ENCODE data around the gene RBMXL3. TPM values are rescaled to one million over a fixed set of nuclear protein-coding genes. Genes with fewer than 3 reads are reported as not detected.
"Not testable (repeated sequence)": the region's sequence is repeated elsewhere in the genome, so short reads cannot be mapped to it uniquely, and the experiment has no call there.

RBMXL3 gene
- total and polyA plus RNA-seq, 8 donors = not detected

DNA sequence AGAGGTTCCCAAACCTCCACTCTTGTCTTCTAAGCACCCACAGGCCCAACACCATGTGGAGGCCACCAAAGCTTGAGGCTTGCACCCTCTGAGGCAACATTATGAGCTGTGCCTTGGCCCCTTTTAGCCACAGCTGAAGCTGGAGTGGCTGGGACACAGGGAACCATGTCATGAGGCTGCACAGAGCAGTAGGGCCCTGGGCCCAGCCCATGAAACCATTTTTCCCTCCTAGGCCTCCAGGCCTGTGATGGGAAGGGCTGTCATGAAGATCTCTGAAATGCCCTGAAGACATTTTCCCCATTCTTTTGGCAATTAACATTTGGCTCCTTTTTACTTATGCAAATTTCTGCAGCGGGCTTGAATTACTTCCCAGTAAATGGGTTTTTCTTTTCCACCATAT lies 14.8 kb downstream of the RBMXL3 start:
- Histone ChIP-seq H3K27me3 (no peaks in the 10 kb centered on the region), H3K4me3 (no peak overlapping the region), H3K4me1 (no peaks in the 10 kb centered on the region), H3K36me3 (no peaks in the 10 kb centered on the region), H3K9me3 (peaks cover 0 to 26% (median 14%) of the 10 kb centered on the region in 4 donors), H3K27ac (no peak overlapping the region)
- no peak for DNase-seq
- no peak for TF ChIP-seq CTCF (IDR thresholded peaks at IDR 0.05)
- no peak for TF ChIP-seq POLR2A (IDR thresholded peaks at IDR 0.05)
- TF ChIP-seq POLR2AphosphoS5 (IDR thresholded peaks at IDR 0.05) = no peak
- TF ChIP-seq EP300 (IDR thresholded peaks at IDR 0.05) = no peak
- intact Hi-C loops (cut with DNase I; ENCODE audit: low total_unique reads) = no loop called here
- 77 to 100% (median 88%) methylated on average over 1 of the region's 1 CpG for WGBS, 5 donors

- H3K4me3 ChIP-seq; DNase-seq; intact Hi-C loops (cut with DNase I; ENCODE audit: low total_unique reads); H3K4me1 ChIP-seq; H3K9me3 ChIP-seq; H3K27ac ChIP-seq; H3K36me3 ChIP-seq; H3K27me3 ChIP-seq: not testable (repeated sequence)
Observed at GRCh38 chrX:115209547-115209946, 20.3 kb downstream of the RBMXL3 start.

GRCh38 chrX:115214151-115214550 lies 24.9 kb downstream of the RBMXL3 start:
- Histone ChIP-seq H3K9me3 (peaks cover 0 to 6% (median 0%) of the 10 kb centered on the region in 4 donors), H3K4me3 (no peak overlapping the region), H3K4me1 (no peaks in the 10 kb centered on the region), H3K36me3 (no peaks in the 10 kb centered on the region), H3K27ac (no peak overlapping the region), H3K27me3 (no peaks in the 10 kb centered on the region)
- no peak for DNase-seq
- TF ChIP-seq CTCF (IDR thresholded peaks at IDR 0.05) (no peak), EP300 (IDR thresholded peaks at IDR 0.05) (no peak), POLR2A (IDR thresholded peaks at IDR 0.05) (no peak), POLR2AphosphoS5 (IDR thresholded peaks at IDR 0.05) (no peak)
- intact Hi-C loops (cut with DNase I; ENCODE audit: low total_unique reads) = no loop called here
- WGBS, 5 donors = 65 to 100% (median 82%) methylated on average over 1 of the region's 1 CpG

DNA sequence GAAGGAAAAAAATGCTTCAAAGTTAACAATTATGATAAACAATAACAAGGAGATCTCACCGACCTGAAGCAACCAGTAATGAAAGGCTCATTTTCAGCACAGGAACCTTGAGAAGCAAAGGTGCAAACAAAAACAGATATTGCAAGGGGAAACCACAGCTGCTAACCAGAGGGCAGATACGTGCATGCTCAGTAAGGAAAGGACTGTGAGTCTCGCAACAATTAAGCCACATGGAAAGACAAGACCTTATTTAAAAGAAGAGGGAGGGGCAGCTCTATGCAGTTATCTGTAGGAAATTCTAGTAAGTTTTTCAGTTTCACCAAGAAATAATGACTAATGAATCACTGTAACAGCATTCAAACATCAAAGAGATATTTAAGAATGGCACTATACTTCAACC lies 25.4 kb downstream of the RBMXL3 start:
- peaks cover 0 to 2% (median 0%) of the 10 kb centered on the region in 3 donors for H3K27me3 ChIP-seq
- intact Hi-C loops (cut with DNase I; ENCODE audit: low total_unique reads) = no loop called here
- TF ChIP-seq POLR2A (IDR thresholded peaks at IDR 0.05) = no peak
- TF ChIP-seq EP300 (IDR thresholded peaks at IDR 0.05) = no peak
- TF ChIP-seq POLR2AphosphoS5 (IDR thresholded peaks at IDR 0.05) = no peak
- no peak for TF ChIP-seq CTCF (IDR thresholded peaks at IDR 0.05)
- no peak for DNase-seq
- no peak overlapping the region for H3K27ac ChIP-seq
- 56 to 68% (median 67%) methylated on average over 3 of the region's 3 CpGs for whole genome bisulfite sequencing, 5 donors
- no peak overlapping the region for H3K4me3 ChIP-seq
- H3K4me1 ChIP-seq = no peaks in the 10 kb centered on the region
- peaks cover 0 to 6% (median 0%) of the 10 kb centered on the region in 4 donors for H3K9me3 ChIP-seq
- H3K36me3 ChIP-seq = no peaks in the 10 kb centered on the region

GRCh38 chrX:115217346-115217745 lies 28.1 kb downstream of the RBMXL3 start:
- DNase-seq; H3K4me3 ChIP-seq; H3K27me3 ChIP-seq; H3K36me3 ChIP-seq; H3K4me1 ChIP-seq; H3K9me3 ChIP-seq; intact Hi-C loops (cut with DNase I; ENCODE audit: low total_unique reads); H3K27ac ChIP-seq: not testable (repeated sequence)
- 81 to 94% (median 84%) methylated on average over 4 of the region's 4 CpGs for WGBS, 5 donors
